B cell (primary cell): ENCODE results near the gene MYOZ2. TPM values are rescaled to one million over a fixed set of nuclear protein-coding genes. Genes with fewer than 3 reads are reported as not detected.

Experiments
- ATAC-seq: fragments of 200-7000 bp; cut with Tn5 transposase; one replicate; pipeline ENCODE4 v1.10.0; 2021; ENCODE audit warnings: low read depth, mild to moderate bottlenecking, moderate number of reproducible peaks, moderate library complexity
- CTCF ChIA-PET: fragments of 350-600 bp; sonication (Branson Sonifier 250); formaldehyde crosslinking; loops from one replicate; lab custom pipeline; 2021; ENCODE audit warnings: antibody characterized with exemption, inconsistent platforms; lab: Charles Lee
- POLR2A ChIA-PET: fragments of 350-600 bp; sonication (Branson Sonifier 250); formaldehyde crosslinking; loops from one replicate; lab custom pipeline; 2021; ENCODE audit warnings: antibody characterized with exemption; lab: Charles Lee
- DNase-seq: peaks from one replicate; pipeline ENCODE4 v3.0.0; 2013
- H2AFZ ChIP-seq: 2 replicates; pipeline ENCODE4 v1.6.1; 2012; ENCODE audit warnings: mild to moderate bottlenecking, low read depth, low read length; ENCODE audit not compliant: insufficient read depth, poor library complexity, severe bottlenecking
- H3K27ac ChIP-seq, 2 donors: 1 replicate in 1 of 2; 2 replicates in 1 of 2; pipeline ENCODE4 v1.5.1; 2012 to 2013; ENCODE audit warnings: low read length in 2 of 2, mild to moderate bottlenecking in 2 of 2, moderate library complexity in 1 of 2
- H3K27me3 ChIP-seq, 4 experiments: fragments of 200-600 bp in 1 of 4; sonication (generic) in 1 of 4; replicated peaks in 1 of 4; 1 replicate in 2 of 4; 2 replicates in 2 of 4; pipeline versions ENCODE4 v1.6.1 to v1.7.0; 2013 to 2016; ENCODE audit warnings: low read length in 3 of 4, mild to moderate bottlenecking in 2 of 4, mixed read lengths in 1 of 4, moderate library complexity in 1 of 4; ENCODE audit not compliant: insufficient read depth in 4 of 4, control insufficient read depth in 3 of 4; ENCODE audit errors: control extremely low read depth in 1 of 4
- H3K36me3 ChIP-seq, 2 experiments: replicated peaks in 1 of 2; 1 replicate in 1 of 2; 2 replicates in 1 of 2; pipeline versions ENCODE4 v1.6.1 to v1.7.1; 2013; ENCODE audit warnings: low read length in 1 of 2; ENCODE audit not compliant: insufficient read depth in 2 of 2, control insufficient read depth in 1 of 2; ENCODE audit errors: control extremely low read depth in 1 of 2, extremely low read depth in 1 of 2
- H3K4me1 ChIP-seq, 2 donors: fragments of 200-600 bp in 1 of 2; sonication (generic) in 1 of 2; 1 replicate in 1 of 2; 2 replicates in 1 of 2; pipeline versions ENCODE4 v1.5.1 to v1.6.1; 2013 to 2017; ENCODE audit warnings: low read length in 2 of 2; ENCODE audit not compliant: control insufficient read depth in 2 of 2, insufficient read depth in 2 of 2
- H3K4me2 ChIP-seq: replicated peaks from 2 replicates; pipeline ENCODE3; 2012; ENCODE audit warnings: mild to moderate bottlenecking, low read depth, low read length; ENCODE audit not compliant: poor library complexity, severe bottlenecking
- H3K4me3 ChIP-seq, 5 experiments: fragments of 200-600 bp in 1 of 5; sonication (generic) in 1 of 5; 1 replicate in 3 of 5; 2 replicates in 2 of 5; pipeline versions ENCODE4 v1.5.1 to v1.7.0; 2011 to 2016; ENCODE audit warnings: low read length in 4 of 5, mild to moderate bottlenecking in 4 of 5, low read depth in 2 of 5, control low read depth in 1 of 5, moderate library complexity in 1 of 5; ENCODE audit not compliant: insufficient read depth in 1 of 5; ENCODE audit errors: control extremely low read depth in 1 of 5, extremely low read depth in 1 of 5
- H3K79me2 ChIP-seq: fragments of 200-600 bp; sonication (generic); one replicate; pipeline ENCODE4 v1.6.0; 2016; ENCODE audit warnings: low read length; ENCODE audit not compliant: control insufficient read depth, insufficient read depth
- H3K9ac ChIP-seq: fragments of 200-600 bp; sonication (generic); 2 replicates; pipeline ENCODE4 v1.6.1; 2017; ENCODE audit warnings: mild to moderate bottlenecking, low read length, moderate library complexity
- H3K9me3 ChIP-seq, 3 donors: one replicate each; pipeline versions ENCODE4 v1.6.1 to v1.7.1; 2013; ENCODE audit warnings: low read length in 2 of 3; ENCODE audit not compliant: control insufficient read depth in 2 of 3, insufficient read depth in 1 of 3; ENCODE audit errors: control extremely low read depth in 1 of 3
- H4K20me1 ChIP-seq: 2 replicates; pipeline ENCODE4 v1.6.0; 2012; ENCODE audit warnings: mild to moderate bottlenecking, low read length; ENCODE audit not compliant: insufficient read depth, control insufficient read depth, poor library complexity, severe bottlenecking
- H3K27ac Mint-ChIP-seq: one replicate; pipeline ENCODE4 v1.8.0; 2021; ENCODE audit warnings: mixed read lengths
- H3K27me3 Mint-ChIP-seq: one replicate; pipeline ENCODE4 v1.8.0; 2021; ENCODE audit warnings: mixed read lengths
- H3K4me1 Mint-ChIP-seq: one replicate; pipeline ENCODE4 v1.8.0; 2021; ENCODE audit warnings: mixed read lengths
- H3K4me3 Mint-ChIP-seq: one replicate; pipeline ENCODE4 v1.8.0; 2021; ENCODE audit warnings: mixed read lengths
- H3K9me3 Mint-ChIP-seq: one replicate; pipeline ENCODE4 v1.8.0; 2022; ENCODE audit warnings: mixed read lengths; ENCODE audit not compliant: insufficient read depth
- EZH2 ChIP-seq: IDR thresholded peaks from 2 replicates; pipeline ENCODE4 v1.6.1; 2012; ENCODE audit warnings: borderline replicate concordance, low read depth, mild to moderate bottlenecking, moderate library complexity, low read length; ENCODE audit not compliant: insufficient read depth, poor library complexity, severe bottlenecking
- WGBS: methylation state at CpG from one replicate; pipeline ENCODE4 v1.1.5; 2013; ENCODE audit warnings: missing lambda C conversion rate; ENCODE audit not compliant: insufficient coverage; 5-methylcytosine and 5-hydroxymethylcytosine counted together
- intact Hi-C: fragments of 100-400 bp; cut with micrococcal nuclease; formaldehyde crosslinking; loops from one replicate; pipeline ENCODE4 v1.10.0; 2022
- polyA plus RNA-seq: library from polyadenylated mRNA; depleted of rRNA; stranded (reverse); fragments of >200 nt; gene quantifications from 2 replicates; pipeline ENCODE4 v1.2.3, GENCODE V29; 2012
- total RNA-seq, 2 donors: library from RNA; stranded (reverse); fragments of 120-200 nt in 1 of 2; gene quantifications; 1 replicate in 1 of 2; 2 replicates in 1 of 2; pipeline versions ENCODE4 v1.2.3 to v1.2.4, GENCODE V29; 2013 to 2022
- TF ChIP-seq, protein P1 (sequence below): fragments of 200-600 bp; IDR thresholded peaks from one replicate; pipeline ENCODE4 v1.8.0; 2022; ENCODE audit warnings: antibody characterized with exemption, mild to moderate bottlenecking

The MYOZ2 gene
- total and polyA plus RNA-seq, 2 donors (not counting 1 experiment from before 2014, with no cell fraction given): not detected

DNA sequence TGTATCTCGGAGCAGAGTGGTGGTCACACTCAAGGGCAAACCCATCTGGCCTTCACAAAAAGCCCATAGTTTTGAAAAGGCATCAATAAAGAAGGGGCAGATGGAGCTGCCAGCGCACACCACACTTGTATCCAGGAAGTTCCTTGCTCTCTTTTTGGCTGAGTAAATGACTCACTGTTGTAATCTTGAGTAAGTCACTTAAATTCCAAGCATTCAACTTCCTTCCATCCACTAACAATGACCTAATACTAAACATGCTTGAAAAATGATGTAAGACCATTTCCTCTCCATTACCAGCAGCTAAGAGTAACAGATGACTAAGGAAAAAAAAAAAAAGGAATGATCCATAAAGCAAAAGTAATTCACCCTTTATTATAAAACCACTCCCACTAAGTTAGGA is 32.4 kb upstream of the MYOZ2 start:
- POLR2A ChIA-PET: no interaction called here
- no peak overlapping the region for H3K4me3 ChIP-seq

DNA sequence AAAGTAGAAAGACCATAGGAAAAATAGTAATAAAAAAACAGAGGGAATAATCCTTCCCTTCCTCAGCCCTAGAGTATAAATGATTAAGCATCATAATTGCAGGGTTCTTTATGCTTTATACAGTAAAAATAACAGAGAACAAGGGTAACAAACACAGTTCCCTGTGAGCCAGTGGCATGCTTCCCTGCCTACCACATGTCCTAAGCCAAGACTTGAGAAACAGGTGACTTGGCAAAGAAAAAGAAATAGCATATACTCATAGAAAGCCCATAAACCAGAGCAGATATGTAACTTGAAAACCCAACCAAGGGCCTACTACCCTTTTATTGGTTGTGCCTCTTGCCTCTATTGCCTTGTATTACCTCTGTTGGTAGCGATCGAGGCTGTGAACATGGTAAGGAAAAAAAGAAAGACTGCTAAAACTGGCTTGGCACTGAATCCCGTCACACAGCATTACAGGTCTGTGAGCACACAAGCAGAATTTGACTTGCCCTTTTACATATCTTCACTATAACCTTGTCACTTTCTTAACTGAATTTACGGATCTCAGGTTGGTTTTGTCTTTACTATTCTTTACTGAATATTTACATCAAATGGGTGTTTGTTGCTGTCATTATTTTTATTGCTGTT is 30.9 kb upstream of the MYOZ2 start:
- Histone ChIP-seq H3K9me3 (no peaks in the 10 kb centered on the region), H3K27me3 (peaks cover 0 to 4% (median 0%) of the 10 kb centered on the region in 4 experiments), H3K36me3 (no peaks in the 10 kb centered on the region), H3K9ac (no peak overlapping the region), H3K4me3 (no peak overlapping the region), H3K27ac (no peak overlapping the region), H3K4me1 (no peaks in the 10 kb centered on the region), H3K79me2 (no peaks in the 10 kb centered on the region), H3K4me2 (no peak overlapping the region), H4K20me1 (no peaks in the 10 kb centered on the region), H2AFZ (no peak overlapping the region)
- intact Hi-C loops: no loop called here
- H3K27ac Mint-ChIP-seq: no peak overlapping the region
- TF ChIP-seq EZH2: no peak
- TF ChIP-seq, protein P1, sequence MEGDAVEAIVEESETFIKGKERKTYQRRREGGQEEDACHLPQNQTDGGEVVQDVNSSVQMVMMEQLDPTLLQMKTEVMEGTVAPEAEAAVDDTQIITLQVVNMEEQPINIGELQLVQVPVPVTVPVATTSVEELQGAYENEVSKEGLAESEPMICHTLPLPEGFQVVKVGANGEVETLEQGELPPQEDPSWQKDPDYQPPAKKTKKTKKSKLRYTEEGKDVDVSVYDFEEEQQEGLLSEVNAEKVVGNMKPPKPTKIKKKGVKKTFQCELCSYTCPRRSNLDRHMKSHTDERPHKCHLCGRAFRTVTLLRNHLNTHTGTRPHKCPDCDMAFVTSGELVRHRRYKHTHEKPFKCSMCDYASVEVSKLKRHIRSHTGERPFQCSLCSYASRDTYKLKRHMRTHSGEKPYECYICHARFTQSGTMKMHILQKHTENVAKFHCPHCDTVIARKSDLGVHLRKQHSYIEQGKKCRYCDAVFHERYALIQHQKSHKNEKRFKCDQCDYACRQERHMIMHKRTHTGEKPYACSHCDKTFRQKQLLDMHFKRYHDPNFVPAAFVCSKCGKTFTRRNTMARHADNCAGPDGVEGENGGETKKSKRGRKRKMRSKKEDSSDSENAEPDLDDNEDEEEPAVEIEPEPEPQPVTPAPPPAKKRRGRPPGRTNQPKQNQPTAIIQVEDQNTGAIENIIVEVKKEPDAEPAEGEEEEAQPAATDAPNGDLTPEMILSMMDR: no peak
- no peak for ATAC-seq
- no peak for DNase-seq
- no peak overlapping the region for H3K4me3 Mint-ChIP-seq
- H3K4me1 Mint-ChIP-seq: no peaks in the 10 kb centered on the region
- WGBS: no CpG with 5 or more reads among the region's 4 CpGs
- ChIA-PET POLR2A (no interaction called here), CTCF (no interaction called here)
- H3K9me3 Mint-ChIP-seq: no peaks in the 10 kb centered on the region
- H3K27me3 Mint-ChIP-seq: no peaks in the 10 kb centered on the region

More for the DNA sequence above, 32.4 kb upstream of the MYOZ2 start:
- intact Hi-C loops: no loop called here
- Mint-ChIP-seq H3K27ac (no peak overlapping the region), H3K4me1 (no peaks in the 10 kb centered on the region), H3K9me3 (no peaks in the 10 kb centered on the region), H3K27me3 (peaks cover 7% of the 10 kb centered on the region), H3K4me3 (no peak overlapping the region)
- H3K4me1 ChIP-seq: no peaks in the 10 kb centered on the region
- no peak for TF ChIP-seq EZH2
- TF ChIP-seq, protein P1: no peak
- ATAC-seq: no peak
- H3K9ac ChIP-seq: no peak overlapping the region
- H3K36me3 ChIP-seq: no peaks in the 10 kb centered on the region
- H3K27ac ChIP-seq: no peak overlapping the region
- CTCF ChIA-PET: interaction anchor here (0.7 kb wide), 1 partner anchor 114 kb away, joined by 3 read pairs; no protein-coding TSS in a partner anchor
- no peak overlapping the region for H2AFZ ChIP-seq
- H3K79me2 ChIP-seq: no peaks in the 10 kb centered on the region
- H3K4me2 ChIP-seq: no peak overlapping the region
- no CpG with 5 or more reads among the region's 2 CpGs for WGBS
- no peaks in the 10 kb centered on the region for H4K20me1 ChIP-seq
- DNase-seq: no peak
- H3K27me3 ChIP-seq: peaks cover 0 to 4% (median 0%) of the 10 kb centered on the region in 4 experiments
- H3K9me3 ChIP-seq: no peaks in the 10 kb centered on the region
